GM12865 (cell line): ENCODE data around the gene CREB3L4.
A peak's percentile ranks its signal among the peaks of the same experiment; 100 is the strongest.

Source experiments
- DNase-seq: peaks from one replicate; pipeline ENCODE4 v3.0.0; 2010; ENCODE audit warnings: low read depth
- H3K4me3 ChIP-seq: 2 replicates; pipeline ENCODE4 v1.5.1; 2011; ENCODE audit warnings: mild to moderate bottlenecking, low read depth, low read length, control low read depth
- TF ChIP-seq, protein P1 (sequence below): IDR thresholded peaks from 2 replicates; pipeline ENCODE4 v1.5.1; 2011; ENCODE audit warnings: low read length, control low read depth, low read depth, inconsistent platforms; ENCODE audit not compliant: insufficient read depth; ENCODE audit errors: missing control alignments

CREB3L4 gene, protein sequence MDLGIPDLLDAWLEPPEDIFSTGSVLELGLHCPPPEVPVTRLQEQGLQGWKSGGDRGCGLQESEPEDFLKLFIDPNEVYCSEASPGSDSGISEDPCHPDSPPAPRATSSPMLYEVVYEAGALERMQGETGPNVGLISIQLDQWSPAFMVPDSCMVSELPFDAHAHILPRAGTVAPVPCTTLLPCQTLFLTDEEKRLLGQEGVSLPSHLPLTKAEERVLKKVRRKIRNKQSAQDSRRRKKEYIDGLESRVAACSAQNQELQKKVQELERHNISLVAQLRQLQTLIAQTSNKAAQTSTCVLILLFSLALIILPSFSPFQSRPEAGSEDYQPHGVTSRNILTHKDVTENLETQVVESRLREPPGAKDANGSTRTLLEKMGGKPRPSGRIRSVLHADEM

DNA sequence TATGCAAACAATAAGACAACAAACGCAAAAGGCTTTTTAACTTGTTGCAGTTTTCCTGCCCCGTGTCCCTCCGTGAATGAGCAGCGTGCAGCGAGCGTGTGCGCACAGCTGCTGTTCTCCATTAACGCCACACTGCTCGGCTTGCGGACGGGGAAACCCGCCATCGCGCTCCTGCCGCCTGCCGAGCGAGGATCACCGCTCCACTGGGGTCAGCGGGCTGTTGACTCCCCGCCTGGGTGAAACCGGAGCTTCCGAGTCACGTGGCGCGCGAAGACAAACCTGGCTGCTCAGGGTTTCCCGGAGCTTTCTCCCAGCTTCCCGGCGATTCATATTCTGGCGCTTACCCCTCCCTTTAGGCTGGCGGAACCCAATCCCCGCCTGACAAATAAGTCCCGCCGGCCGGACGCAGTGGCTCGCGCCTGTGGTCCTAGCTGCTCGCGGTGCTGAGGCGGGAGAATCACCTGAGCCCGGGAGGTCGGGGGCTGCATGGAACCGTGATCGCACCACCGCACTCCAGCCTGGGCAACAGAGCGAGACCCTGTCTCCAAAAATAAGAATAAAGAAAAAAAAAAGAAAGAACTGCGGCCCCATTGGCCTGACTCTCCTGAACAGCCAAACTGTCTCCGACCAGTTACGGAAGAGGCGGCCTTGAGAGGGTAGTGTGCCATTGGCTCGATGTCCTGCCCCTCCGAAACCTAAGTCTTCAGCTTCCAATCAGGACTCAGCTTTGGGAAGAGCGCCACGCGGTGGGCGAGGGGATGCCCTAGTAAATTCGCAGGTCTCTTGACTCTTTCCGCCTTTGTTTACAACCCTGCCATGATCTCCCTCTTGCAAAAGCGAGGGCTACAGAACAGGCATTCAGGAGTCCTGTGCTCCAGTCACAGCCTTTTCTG, at the start of gene CREB3L4:
CREB3L4 (plus strand) TSS at position 796 of the 893 bp plus-strand sequence. CDS start 624 bp downstream, outside the sequence.
- DNase-seq, result peak; percentile 99
- TF ChIP-seq, protein P1, sequence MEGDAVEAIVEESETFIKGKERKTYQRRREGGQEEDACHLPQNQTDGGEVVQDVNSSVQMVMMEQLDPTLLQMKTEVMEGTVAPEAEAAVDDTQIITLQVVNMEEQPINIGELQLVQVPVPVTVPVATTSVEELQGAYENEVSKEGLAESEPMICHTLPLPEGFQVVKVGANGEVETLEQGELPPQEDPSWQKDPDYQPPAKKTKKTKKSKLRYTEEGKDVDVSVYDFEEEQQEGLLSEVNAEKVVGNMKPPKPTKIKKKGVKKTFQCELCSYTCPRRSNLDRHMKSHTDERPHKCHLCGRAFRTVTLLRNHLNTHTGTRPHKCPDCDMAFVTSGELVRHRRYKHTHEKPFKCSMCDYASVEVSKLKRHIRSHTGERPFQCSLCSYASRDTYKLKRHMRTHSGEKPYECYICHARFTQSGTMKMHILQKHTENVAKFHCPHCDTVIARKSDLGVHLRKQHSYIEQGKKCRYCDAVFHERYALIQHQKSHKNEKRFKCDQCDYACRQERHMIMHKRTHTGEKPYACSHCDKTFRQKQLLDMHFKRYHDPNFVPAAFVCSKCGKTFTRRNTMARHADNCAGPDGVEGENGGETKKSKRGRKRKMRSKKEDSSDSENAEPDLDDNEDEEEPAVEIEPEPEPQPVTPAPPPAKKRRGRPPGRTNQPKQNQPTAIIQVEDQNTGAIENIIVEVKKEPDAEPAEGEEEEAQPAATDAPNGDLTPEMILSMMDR, result peak; percentile 41
- H3K4me3 ChIP-seq, result peak within 1 kb of the TSS; percentile 81

DNA sequence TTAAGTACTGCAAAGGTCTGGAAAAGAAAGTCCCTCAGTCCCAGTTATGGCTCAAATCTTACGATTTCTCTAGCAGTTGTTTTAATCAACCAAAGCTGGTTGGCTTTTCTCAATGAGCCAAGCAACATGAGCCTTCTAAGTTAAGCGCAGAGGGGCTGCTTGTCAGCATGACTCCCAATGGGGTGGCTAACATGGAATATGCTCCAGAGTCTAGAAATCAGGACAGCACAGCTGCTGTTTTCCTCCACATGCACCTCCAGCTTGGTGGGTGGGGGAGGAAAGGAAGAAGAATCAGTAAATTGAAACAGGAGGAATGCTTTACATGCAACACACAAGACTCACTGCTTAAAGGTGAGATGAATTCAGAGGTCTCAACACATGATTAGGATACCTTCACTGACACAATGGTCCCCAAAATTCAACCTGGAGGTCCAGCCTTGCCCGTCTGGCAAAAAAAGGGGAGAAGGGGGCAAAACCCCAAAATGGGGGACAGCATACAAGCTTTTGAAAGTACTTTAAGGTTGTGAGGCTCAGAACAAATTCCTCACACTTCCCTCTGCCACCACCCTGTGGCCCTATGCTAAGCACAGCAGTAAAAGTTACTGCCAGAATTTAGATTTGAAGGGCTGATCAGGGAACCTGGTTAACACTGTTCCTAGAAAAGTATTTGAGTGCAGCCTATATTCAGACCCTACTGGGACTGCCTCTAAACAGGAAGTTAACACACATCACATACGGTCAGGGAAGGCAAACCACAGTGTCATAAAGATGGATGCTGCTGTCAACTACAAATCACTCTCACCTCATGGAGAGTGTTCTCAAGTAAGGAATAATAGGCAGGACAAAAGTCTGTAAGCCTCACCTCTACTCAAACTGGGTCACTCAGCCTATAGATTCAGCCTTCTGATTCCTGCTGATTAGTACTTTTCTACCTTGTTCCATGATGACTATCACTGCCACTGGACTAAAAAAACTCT, 47.5 kb upstream of the CREB3L4 start:
- peak overlapping the region; percentile 94 for H3K4me3 ChIP-seq
- peak; percentile 57 for DNase-seq
- TF ChIP-seq, protein P1, result peak; percentile 38

DNA sequence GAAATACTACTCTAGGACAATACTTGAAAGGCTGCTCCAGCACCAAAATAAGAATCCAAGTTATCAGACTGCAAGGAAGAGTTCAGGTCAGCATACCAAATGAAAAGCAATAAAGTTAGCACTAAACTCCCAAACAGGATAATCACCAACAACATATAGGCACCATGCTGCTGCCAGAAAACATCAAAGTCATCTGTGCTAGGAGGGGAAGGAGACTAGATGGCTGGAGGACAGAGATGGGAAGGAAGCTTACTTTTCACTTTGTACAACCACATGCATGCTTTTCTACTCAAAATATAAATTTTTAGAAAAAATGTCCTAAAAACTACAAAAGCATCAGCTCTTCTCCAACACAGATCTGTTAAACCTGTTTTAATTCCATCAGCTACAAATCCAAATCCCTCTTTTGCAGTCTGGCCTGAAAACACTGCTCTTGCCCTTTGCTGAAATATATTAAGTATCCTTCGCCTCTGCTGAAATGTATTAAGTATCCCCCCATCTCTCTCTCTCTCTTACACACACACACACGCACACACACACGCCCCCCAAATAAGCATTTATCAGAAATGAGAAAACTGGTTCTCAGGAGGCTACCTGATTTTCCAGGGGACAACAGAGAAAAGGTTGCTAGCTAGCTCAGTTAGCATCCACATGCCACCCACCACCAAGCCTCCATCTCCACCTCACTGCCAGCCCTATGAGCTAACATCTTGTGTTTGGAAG, 46.5 kb upstream of the CREB3L4 start:
- TF ChIP-seq, protein P1, result no peak
- H3K4me3 ChIP-seq, result peak overlapping the region; percentile 94

DNA sequence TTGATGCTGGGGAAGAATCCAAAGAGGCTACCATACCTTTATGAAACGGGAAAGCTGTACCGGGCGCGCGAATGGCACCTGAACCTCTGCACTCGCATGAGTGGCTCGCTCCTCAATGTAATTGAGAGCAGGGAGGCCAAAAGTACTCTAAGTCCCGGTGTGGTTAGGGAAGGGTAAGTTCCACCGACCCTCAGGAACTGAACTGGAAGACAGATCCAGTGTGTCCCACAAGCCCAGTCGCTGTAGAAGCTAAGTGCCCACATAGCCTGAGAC, 46.0 kb upstream of the CREB3L4 start:
- peak overlapping the region; percentile 94 for H3K4me3 ChIP-seq
- TF ChIP-seq, protein P1, result no peak
- DNase-seq, result no peak

More for the DNA sequence above, 46.5 kb upstream of the CREB3L4 start:
- no peak for DNase-seq

DNA sequence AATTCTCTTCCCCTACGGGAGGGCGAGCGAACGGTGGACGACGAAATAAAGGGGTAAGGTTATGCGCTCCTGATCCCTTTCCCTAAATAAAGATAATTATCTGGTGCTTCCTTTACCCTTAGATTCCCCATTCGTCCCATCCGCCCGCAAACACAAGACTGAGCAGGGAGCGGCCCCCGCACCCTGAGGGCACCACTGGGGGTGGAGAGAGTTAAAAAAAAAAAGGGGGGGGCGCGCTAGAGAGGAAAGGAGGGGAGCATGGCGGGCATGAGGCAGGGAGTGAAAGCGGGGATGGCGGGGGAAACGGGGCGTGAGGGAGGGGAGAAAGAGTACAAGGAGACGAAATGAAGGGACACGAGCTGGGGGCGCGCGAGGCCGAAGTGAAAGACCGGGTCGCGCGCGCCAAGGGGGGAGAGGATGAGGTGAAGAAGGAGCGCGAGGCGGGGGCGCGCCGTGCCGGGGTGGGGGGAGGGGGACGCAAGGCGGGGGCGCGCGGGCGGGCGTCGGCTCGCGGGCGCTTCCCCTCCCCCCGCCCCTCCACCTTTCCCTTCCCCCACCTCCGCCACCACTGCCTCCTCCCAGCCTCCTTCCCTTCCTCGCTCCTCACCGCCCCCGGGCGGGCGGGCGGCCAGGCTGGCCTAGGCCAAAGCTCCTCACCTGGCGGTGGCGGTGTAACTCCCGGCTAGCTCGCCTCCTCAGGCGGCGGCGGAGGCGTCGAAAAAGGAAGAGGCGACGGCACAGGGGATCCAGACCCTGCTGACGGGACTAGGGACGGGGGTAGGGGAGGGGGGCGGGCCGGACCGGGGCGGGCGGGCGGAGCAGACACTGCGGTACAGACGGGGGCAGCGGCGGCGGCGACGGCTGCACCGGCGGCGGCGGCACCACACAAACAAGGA, 45.4 kb upstream of the CREB3L4 start:
- DNase-seq, result peak; percentile 86
- H3K4me3 ChIP-seq, result peak overlapping the region; percentile 94
- TF ChIP-seq, protein P1, result peak; percentile 14
